ENCODE measurements around the gene SAMSN1. TPM values are rescaled to one million over a fixed set of nuclear protein-coding genes. Genes with fewer than 3 reads are reported as not detected.

SAMSN1 gene
- total and polyA plus RNA-seq, 9 of the 15 experiments (the other 6 are each of a cell fraction or from before 2014, with no cell fraction given) = 101 to 223 (median 159) TPM

- TF ChIP-seq, protein P1, sequence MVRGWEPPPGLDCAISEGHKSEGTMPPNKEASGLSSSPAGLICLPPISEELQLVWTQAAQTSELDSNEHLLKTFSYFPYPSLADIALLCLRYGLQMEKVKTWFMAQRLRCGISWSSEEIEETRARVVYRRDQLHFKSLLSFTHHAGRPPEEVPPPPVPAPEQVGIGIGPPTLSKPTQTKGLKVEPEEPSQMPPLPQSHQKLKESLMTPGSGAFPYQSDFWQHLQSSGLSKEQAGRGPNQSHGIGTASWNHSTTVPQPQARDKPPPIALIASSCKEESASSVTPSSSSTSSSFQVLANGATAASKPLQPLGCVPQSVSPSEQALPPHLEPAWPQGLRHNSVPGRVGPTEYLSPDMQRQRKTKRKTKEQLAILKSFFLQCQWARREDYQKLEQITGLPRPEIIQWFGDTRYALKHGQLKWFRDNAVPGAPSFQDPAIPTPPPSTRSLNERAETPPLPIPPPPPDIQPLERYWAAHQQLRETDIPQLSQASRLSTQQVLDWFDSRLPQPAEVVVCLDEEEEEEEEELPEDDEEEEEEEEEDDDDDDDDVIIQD (CRISPR knock-in tag; IDR thresholded peaks at IDR 0.05) = no peak
- peak; percentile 66; the same call in 1 of the 2 replicates for TF ChIP-seq ZEB2 (IDR thresholded peaks at IDR 0.05)
- no peak for TF ChIP-seq PCBP2 (IDR thresholded peaks at IDR 0.05; ENCODE audit: low read depth, low read length, poor library complexity, severe bottlenecking)
- no peak for TF ChIP-seq XRCC5 (IDR thresholded peaks at IDR 0.05; ENCODE audit: low read depth, low read length)
- TF ChIP-seq ZNF707 (CRISPR knock-in tag; conservative IDR thresholded peaks at IDR 0.05) = no peak
- no peak; the same call in 1 of the 2 replicates for TF ChIP-seq BRD4 (IDR thresholded peaks at IDR 0.05)
- peak; percentile 31; the same call in 1 of the 2 replicates for TF ChIP-seq STAT5A (IDR thresholded peaks at IDR 0.05; ENCODE audit: borderline replicate concordance, low read length)
- peak; percentile 44; the same call in 1 of the 2 replicates for TF ChIP-seq TCF3 (CRISPR knock-in tag; IDR thresholded peaks at IDR 0.05)
- TF ChIP-seq DDX20 (tag; IDR thresholded peaks at IDR 0.05; ENCODE audit: low read depth) = 0 out of 2 replicates have a peak, but pooled peaks have one; percentile 25
- TF ChIP-seq, protein P2, sequence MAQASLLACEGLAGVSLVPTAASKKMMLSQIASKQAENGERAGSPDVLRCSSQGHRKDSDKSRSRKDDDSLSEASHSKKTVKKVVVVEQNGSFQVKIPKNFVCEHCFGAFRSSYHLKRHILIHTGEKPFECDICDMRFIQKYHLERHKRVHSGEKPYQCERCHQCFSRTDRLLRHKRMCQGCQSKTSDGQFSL (CRISPR knock-in tag; IDR thresholded peaks at IDR 0.05) = no peak
- TF ChIP-seq, protein P2 (tag; IDR thresholded peaks at IDR 0.05) = no peak
- TF ChIP-seq SAFB2 (IDR thresholded peaks at IDR 0.05; ENCODE audit: borderline replicate concordance, low read depth, low read length, severe bottlenecking) = no peak
- TF ChIP-seq IRF2 (CRISPR knock-in tag; IDR thresholded peaks at IDR 0.05) = no peak
- TF ChIP-seq, protein P3, sequence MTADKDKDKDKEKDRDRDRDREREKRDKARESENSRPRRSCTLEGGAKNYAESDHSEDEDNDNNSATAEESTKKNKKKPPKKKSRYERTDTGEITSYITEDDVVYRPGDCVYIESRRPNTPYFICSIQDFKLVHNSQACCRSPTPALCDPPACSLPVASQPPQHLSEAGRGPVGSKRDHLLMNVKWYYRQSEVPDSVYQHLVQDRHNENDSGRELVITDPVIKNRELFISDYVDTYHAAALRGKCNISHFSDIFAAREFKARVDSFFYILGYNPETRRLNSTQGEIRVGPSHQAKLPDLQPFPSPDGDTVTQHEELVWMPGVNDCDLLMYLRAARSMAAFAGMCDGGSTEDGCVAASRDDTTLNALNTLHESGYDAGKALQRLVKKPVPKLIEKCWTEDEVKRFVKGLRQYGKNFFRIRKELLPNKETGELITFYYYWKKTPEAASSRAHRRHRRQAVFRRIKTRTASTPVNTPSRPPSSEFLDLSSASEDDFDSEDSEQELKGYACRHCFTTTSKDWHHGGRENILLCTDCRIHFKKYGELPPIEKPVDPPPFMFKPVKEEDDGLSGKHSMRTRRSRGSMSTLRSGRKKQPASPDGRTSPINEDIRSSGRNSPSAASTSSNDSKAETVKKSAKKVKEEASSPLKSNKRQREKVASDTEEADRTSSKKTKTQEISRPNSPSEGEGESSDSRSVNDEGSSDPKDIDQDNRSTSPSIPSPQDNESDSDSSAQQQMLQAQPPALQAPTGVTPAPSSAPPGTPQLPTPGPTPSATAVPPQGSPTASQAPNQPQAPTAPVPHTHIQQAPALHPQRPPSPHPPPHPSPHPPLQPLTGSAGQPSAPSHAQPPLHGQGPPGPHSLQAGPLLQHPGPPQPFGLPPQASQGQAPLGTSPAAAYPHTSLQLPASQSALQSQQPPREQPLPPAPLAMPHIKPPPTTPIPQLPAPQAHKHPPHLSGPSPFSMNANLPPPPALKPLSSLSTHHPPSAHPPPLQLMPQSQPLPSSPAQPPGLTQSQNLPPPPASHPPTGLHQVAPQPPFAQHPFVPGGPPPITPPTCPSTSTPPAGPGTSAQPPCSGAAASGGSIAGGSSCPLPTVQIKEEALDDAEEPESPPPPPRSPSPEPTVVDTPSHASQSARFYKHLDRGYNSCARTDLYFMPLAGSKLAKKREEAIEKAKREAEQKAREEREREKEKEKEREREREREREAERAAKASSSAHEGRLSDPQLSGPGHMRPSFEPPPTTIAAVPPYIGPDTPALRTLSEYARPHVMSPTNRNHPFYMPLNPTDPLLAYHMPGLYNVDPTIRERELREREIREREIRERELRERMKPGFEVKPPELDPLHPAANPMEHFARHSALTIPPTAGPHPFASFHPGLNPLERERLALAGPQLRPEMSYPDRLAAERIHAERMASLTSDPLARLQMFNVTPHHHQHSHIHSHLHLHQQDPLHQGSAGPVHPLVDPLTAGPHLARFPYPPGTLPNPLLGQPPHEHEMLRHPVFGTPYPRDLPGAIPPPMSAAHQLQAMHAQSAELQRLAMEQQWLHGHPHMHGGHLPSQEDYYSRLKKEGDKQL (CRISPR knock-in tag; IDR thresholded peaks at IDR 0.05; ENCODE audit: borderline replicate concordance) = no peak
- TF ChIP-seq HDAC2 (IDR thresholded peaks at IDR 0.05) = peak; percentile 82
- no peak for TF ChIP-seq ZNF583 (CRISPR knock-in tag; IDR thresholded peaks at IDR 0.05)
- TF ChIP-seq HIVEP1 (CRISPR knock-in tag; IDR thresholded peaks at IDR 0.05) = no peak
- no peak for TF ChIP-seq MEF2A (IDR thresholded peaks at IDR 0.05; ENCODE audit: control insufficient read depth, low read depth, low read length)
- no peak for TF ChIP-seq FOXK1 (CRISPR knock-in tag; IDR thresholded peaks at IDR 0.05; ENCODE audit: borderline replicate concordance)
- TF ChIP-seq RBM22 (IDR thresholded peaks at IDR 0.05; ENCODE audit: low read depth, low read length, poor library complexity, severe bottlenecking) = no peak
- no peak for TF ChIP-seq GABPB2 (CRISPR knock-in tag; conservative IDR thresholded peaks at IDR 0.05)
These were observed 35.9 kb upstream of the SAMSN1 start (continued) for GRCh38 chr21:14581902-14582457.

All from K562 (cell line).